K562 treated with DMSO at 1 percent for 12 hours (cell line): Measurements from ENCODE around the gene NCOR1. TPM values are rescaled to one million over a fixed set of nuclear protein-coding genes. Genes with fewer than 3 reads are reported as not detected.

ENCODE experiments used
- total RNA-seq: library from RNA; unstranded; fragments of 300-600 nt; gene quantifications from 2 replicates; pipeline ENCODE4 v1.2.3, GENCODE V29; 2022; ENCODE audit not compliant: insufficient read depth

NCOR1 gene
- 21.7 and 66.5 TPM in 2 replicates for total RNA-seq

DNA sequence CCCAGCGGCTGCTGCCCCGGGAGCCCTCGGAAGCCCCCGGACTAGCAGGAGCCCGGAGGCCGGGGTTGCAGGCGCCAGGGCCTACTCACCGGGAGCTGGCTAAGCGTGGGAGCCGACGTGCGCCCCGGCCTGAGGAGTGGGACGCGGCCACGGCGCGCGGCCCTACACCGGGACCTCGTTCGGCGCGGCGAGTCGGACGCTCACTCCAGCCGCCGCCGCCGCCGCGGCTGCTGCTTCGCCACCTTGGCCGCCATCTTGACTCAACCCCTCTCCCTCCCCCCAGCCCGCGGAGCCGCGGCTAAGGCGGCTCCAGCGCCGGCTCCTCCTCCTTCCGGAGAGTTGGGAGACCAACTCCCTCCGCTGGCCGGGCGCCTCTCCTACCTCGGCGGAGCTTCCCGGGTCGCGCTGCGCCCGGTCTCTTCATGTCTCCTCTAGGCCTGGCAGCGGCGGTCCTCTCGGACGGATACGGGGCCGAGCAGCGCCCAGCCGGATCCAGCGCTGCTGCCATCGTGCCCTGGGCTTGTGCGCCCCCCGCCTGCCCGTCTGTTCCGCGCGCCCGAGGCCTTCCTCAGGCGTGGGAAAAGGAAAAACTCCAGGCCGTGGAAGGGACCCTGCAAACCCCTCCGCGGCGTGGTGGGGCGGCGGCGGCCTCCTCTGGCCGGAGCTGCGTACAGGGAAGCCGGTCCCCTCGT, at the start of gene NCOR1:
NCOR1 (minus strand) TSS at position 262 of the 692 bp plus-strand sequence. CDS start 20,965 bp downstream, outside the sequence.

DNA sequence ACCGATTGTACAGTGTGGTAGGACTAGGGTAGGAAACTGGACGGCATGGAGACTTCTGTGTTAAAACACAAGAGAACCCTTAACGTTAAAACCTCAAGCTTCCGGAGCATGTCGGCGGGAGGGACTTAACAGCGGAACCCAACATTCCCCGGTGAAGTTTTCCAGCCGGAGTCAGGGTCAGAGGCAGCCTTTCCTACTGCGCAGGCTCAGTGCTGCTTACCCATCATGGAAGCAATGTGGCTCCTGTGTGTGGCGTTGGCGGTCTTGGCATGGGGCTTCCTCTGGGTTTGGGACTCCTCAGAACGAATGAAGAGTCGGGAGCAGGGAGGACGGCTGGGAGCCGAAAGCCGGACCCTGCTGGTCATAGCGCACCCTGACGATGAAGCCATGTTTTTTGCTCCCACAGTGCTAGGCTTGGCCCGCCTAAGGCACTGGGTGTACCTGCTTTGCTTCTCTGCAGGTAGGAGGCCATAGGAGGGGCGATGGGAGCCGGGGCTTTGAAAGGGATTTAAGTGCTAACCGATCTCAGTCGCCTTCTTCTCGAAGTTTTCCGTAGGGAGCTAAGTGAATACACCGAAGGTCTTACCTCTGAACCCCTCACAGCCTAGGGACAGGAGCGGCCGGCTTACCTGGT, 1.8 kb upstream of the NCOR1 start, which contains the start of gene PIGL:
PIGL (plus strand) TSS at position 209 of the 634 bp plus-strand sequence; CDS start at position 226, 17 bp downstream.

DNA sequence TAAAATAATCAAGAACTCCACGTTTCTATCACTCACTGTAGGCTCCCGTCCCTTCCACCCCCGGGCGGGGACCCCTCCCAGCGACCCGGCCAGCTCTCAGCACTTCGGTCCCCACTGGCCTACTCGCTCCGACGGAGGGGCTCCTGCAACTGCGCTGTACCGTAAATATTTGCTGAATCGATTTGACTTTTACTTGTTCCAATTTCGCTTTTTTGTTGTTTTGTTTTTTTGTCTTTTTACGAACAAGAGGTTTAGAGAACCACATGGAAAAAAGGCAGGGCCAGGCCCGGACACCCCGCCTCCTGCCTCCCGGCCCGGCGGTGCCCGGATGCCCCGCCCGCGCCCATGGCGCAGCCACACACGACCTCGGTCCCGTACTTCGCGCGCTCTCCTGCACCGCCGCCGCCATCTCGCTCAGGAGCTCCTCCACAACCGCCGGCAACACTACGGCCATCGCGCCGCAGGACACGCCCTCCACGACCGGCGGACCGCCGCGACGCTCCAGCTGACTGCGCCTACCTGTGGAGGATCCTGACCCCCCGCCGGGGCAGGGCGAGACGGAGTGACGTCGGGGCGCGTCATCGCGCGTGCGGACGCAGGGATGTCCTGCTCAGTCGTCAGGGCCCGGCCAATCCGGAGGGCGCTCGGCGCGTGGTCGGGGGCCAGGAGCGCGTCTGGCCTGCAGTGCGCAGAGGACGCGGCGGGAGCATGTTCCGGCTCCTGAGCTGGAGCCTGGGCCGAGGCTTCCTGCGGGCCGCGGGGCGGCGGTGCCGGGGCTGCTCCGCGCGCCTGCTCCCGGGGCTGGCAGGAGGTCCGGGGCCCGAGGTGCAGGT, 216.0 kb downstream of the NCOR1 start, which contains the start of the genes TTC19 and ZSWIM7:
TTC19 (plus strand) TSS at position 684 of the 833 bp plus-strand sequence; CDS start at position 709, 25 bp downstream.
ZSWIM7 (minus strand) TSS at position 564 of the 833 bp plus-strand sequence; CDS start at position 454, 110 bp downstream.

Other genes with a start within 250 kb of the NCOR1 start
- 9.6 and 12.9 TPM in 2 replicates for gene ZSWIM7, start 215.8 kb downstream of the NCOR1 start, total RNA-seq
- gene TTC19, start 215.7 kb downstream of the NCOR1 start, total RNA-seq, result 20.5 and 26.0 TPM in 2 replicates
- 13.3 and 18.0 TPM in 2 replicates for gene PIGL, start 1.7 kb upstream of the NCOR1 start, total RNA-seq
- gene CENPV, start 137.9 kb upstream of the NCOR1 start, total RNA-seq, result 54.3 and 59.3 TPM in 2 replicates
- gene UBB, start 165.6 kb upstream of the NCOR1 start, total RNA-seq, result 1,813 and 2,440 TPM in 2 replicates
- 70.3 and 74.7 TPM in 2 replicates for gene TRPV2, start 200.0 kb upstream of the NCOR1 start, total RNA-seq